Stimulated activated CD4-positive, alpha-beta T cell treated with anti-CD3 and anti-CD28 coated beads, Interleukin-2, amount 100 ng/mL, for 24 hours (primary cell): Measurements from ENCODE around the gene MEGF9.

ENCODE experiments used
- DNase-seq, 2 donors: peaks; one replicate each; pipeline ENCODE4 v3.0.0-alpha.2; 2020

MEGF9 gene

GRCh38 chr9:120619751-120620655, 94.3 kb downstream of the MEGF9 start:
- peak; percentile 48 to 63 for DNase-seq

- DNase-seq, result no peak
Measured at GRCh38 chr9:120616966-120617935, 97.0 kb downstream of the MEGF9 start.

- DNase-seq, result no peak
Measured at GRCh38 chr9:120612218-120612617, 102.1 kb downstream of the MEGF9 start.

GRCh38 chr9:120611690-120612068, 102.6 kb downstream of the MEGF9 start:
- no peak for DNase-seq

GRCh38 chr9:120610975-120611689, 103.1 kb downstream of the MEGF9 start:
- no peak for DNase-seq

- no peak for DNase-seq
Measured at GRCh38 chr9:120609636-120610035, 104.6 kb downstream of the MEGF9 start.

- DNase-seq, result no peak
Measured at GRCh38 chr9:120608421-120608820, 105.8 kb downstream of the MEGF9 start.

- no peak for DNase-seq
Measured at GRCh38 chr9:120603591-120603990, 110.7 kb downstream of the MEGF9 start.

- DNase-seq, result no peak
Measured at GRCh38 chr9:120603010-120603409, 111.3 kb downstream of the MEGF9 start.

GRCh38 chr9:120593955-120594277, 120.4 kb downstream of the MEGF9 start:
- DNase-seq, result no peak

- no peak for DNase-seq
Measured at GRCh38 chr9:120593250-120593954, 120.9 kb downstream of the MEGF9 start.

- DNase-seq, result no peak
Measured at GRCh38 chr9:120592210-120592609, 122.1 kb downstream of the MEGF9 start.

GRCh38 chr9:120587328-120587727, 126.9 kb downstream of the MEGF9 start:
- no peak for DNase-seq

- DNase-seq, result no peak
Measured at GRCh38 chr9:120583958-120584369, 130.3 kb downstream of the MEGF9 start.

- DNase-seq, result peak; percentile 91
Measured at GRCh38 chr9:120580051-120580896, 134.0 kb downstream of the MEGF9 start, which contains the start of gene CDK5RAP2. Gene CDK5RAP2 (minus strand): TSS chr9:120580167. CDS start chr9:120579978, 189 bp downstream.

GRCh38 chr9:120579139-120580050, 134.9 kb downstream of the MEGF9 start:
- DNase-seq, result peak in 1 of 2 donors; percentile 19

- no peak for DNase-seq
Measured at GRCh38 chr9:120574473-120574872, 139.8 kb downstream of the MEGF9 start.

GRCh38 chr9:120572472-120572871, 141.8 kb downstream of the MEGF9 start:
- DNase-seq, result no peak

GRCh38 chr9:120571443-120572257, 142.6 kb downstream of the MEGF9 start:
- no peak for DNase-seq
